ENCODE results near the gene PAPOLB.

PAPOLB gene

GRCh38 chr7:4861673-4862072 is at the start of gene PAPOLB:
TSS of gene PAPOLB (minus strand) at chr7:4862030. CDS start at chr7:4861810, 220 bp downstream.
- no peak for TF ChIP-seq ZFX (IDR thresholded peaks at IDR 0.05)
- TF ChIP-seq CTCF (conservative IDR thresholded peaks at IDR 0.05) = no peak
- H3K27ac ChIP-seq = no peak within 1 kb of the TSS

- no peak for TF ChIP-seq CTCF (conservative IDR thresholded peaks at IDR 0.05)
- TF ChIP-seq ZFX (IDR thresholded peaks at IDR 0.05) = no peak
- no peak overlapping the region for H3K27ac ChIP-seq
Measured at GRCh38 chr7:4911111-4911828, 49.4 kb upstream of the PAPOLB start.

- H3K27ac ChIP-seq = no peak overlapping the region
- no peak for TF ChIP-seq ZFX (IDR thresholded peaks at IDR 0.05)
- no peak for TF ChIP-seq CTCF (conservative IDR thresholded peaks at IDR 0.05)
Measured at GRCh38 chr7:4906682-4907081, 44.9 kb upstream of the PAPOLB start.

GRCh38 chr7:4905171-4905570 is 43.3 kb upstream of the PAPOLB start:
- TF ChIP-seq CTCF (conservative IDR thresholded peaks at IDR 0.05) (no peak), ZFX (IDR thresholded peaks at IDR 0.05) (no peak)
- no peak overlapping the region for H3K27ac ChIP-seq

- TF ChIP-seq ZFX (IDR thresholded peaks at IDR 0.05) (no peak), CTCF (conservative IDR thresholded peaks at IDR 0.05) (no peak)
- no peak overlapping the region for H3K27ac ChIP-seq
Measured at GRCh38 chr7:4904346-4904745, 42.5 kb upstream of the PAPOLB start.

GRCh38 chr7:4895766-4896165 is 33.9 kb upstream of the PAPOLB start:
- TF ChIP-seq ZFX (IDR thresholded peaks at IDR 0.05) (no peak), CTCF (conservative IDR thresholded peaks at IDR 0.05) (no peak)
- no peak overlapping the region for H3K27ac ChIP-seq

- TF ChIP-seq CTCF (conservative IDR thresholded peaks at IDR 0.05) (no peak), ZFX (IDR thresholded peaks at IDR 0.05) (no peak)
Measured at GRCh38 chr7:4894482-4894881, 32.7 kb upstream of the PAPOLB start.

More at GRCh38 chr7:4894482-4894881, 32.7 kb upstream of the PAPOLB start:
- H3K27ac ChIP-seq = no peak overlapping the region

Data from C4-2B (cell line).